HEK293 (cell line): Measurements from ENCODE around the gene LRIT3.

Source experiments
- CTCF ChIP-seq: fragments of 450-650 bp; formaldehyde crosslinking; IDR thresholded peaks from 2 replicates; pipeline ENCODE4 v1.5.1; 2016; ENCODE audit warnings: missing biosample characterization, missing genetic modification characterization
- KLF9 ChIP-seq: fragments of 450-650 bp; formaldehyde crosslinking; IDR thresholded peaks from 2 replicates; pipeline ENCODE4 v1.5.1; 2016; ENCODE audit warnings: missing biosample characterization, missing genetic modification characterization, low read depth
- SETDB1 ChIP-seq: IDR thresholded peaks from one replicate; pipeline ENCODE4 v1.6.1; 2017; ENCODE audit warnings: mild to moderate bottlenecking, low read length, moderate library complexity, mixed read lengths; ENCODE audit not compliant: insufficient read length
- WT1 ChIP-seq: fragments of 450-650 bp; formaldehyde crosslinking; IDR thresholded peaks from 2 replicates; pipeline ENCODE4 v1.5.1; 2016; ENCODE audit warnings: missing biosample characterization, missing genetic modification characterization
- ZBTB21 ChIP-seq: fragments of 450-650 bp; formaldehyde crosslinking; IDR thresholded peaks from 2 replicates; pipeline ENCODE4 v1.5.1; 2017; ENCODE audit warnings: missing biosample characterization, missing genetic modification characterization
- ZNF214 ChIP-seq: fragments of 450-650 bp; formaldehyde crosslinking; IDR thresholded peaks from 2 replicates; pipeline ENCODE4 v1.5.1; 2017; ENCODE audit warnings: missing biosample characterization, mild to moderate bottlenecking, missing genetic modification characterization, borderline replicate concordance
- ZNF280D ChIP-seq: fragments of 450-650 bp; formaldehyde crosslinking; IDR thresholded peaks from 2 replicates; pipeline ENCODE4 v1.5.1; 2016; ENCODE audit warnings: missing biosample characterization, missing genetic modification characterization
- ZNF629 ChIP-seq: fragments of 450-650 bp; formaldehyde crosslinking; IDR thresholded peaks from 2 replicates; pipeline ENCODE4 v1.5.1; 2017; ENCODE audit warnings: missing biosample characterization, missing genetic modification characterization
- ZNF707 ChIP-seq: fragments of 450-650 bp; formaldehyde crosslinking; IDR thresholded peaks from 2 replicates; pipeline ENCODE4 v1.5.1; 2016; ENCODE audit warnings: missing biosample characterization, missing genetic modification characterization
- TF ChIP-seq, protein P1 (sequence below): fragments of 450-650 bp; formaldehyde crosslinking; conservative IDR thresholded peaks from 2 replicates; pipeline ENCODE4 v1.5.1; 2016; ENCODE audit warnings: low read depth, missing biosample characterization, missing genetic modification characterization
- TF ChIP-seq, protein P2 (sequence below): fragments of 450-650 bp; formaldehyde crosslinking; IDR thresholded peaks from 2 replicates; pipeline ENCODE4 v1.5.1; 2016; ENCODE audit warnings: missing biosample characterization, missing genetic modification characterization

DNA sequence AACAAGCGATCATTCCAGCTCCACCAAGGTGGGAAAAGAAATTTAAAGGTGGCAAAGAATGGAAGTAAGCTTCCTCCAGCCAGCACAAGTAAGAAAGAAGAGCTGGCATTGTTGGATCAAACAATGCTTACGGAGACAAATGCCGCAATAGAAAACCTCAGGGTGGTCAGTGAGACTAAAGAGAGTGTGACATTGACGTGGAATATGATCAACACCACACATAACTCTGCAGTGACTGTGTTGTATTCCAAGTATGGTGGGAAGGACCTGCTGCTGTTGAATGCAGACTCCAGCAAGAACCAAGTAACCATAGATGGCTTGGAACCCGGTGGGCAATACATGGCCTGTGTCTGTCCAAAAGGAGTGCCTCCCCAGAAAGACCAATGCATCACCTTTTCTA lies 22.2 kb downstream of the LRIT3 start:
- TF ChIP-seq ZNF214 (tag by site-specific recombination) (no peak), CTCF (tag by site-specific recombination) (no peak), SETDB1 (no peak), ZNF707 (tag by site-specific recombination) (no peak), ZBTB21 (no peak), WT1 (tag by site-specific recombination) (no peak), ZNF629 (tag by site-specific recombination) (no peak), ZNF280D (no peak), KLF9 (tag by site-specific recombination) (no peak)
- TF ChIP-seq, protein P1, sequence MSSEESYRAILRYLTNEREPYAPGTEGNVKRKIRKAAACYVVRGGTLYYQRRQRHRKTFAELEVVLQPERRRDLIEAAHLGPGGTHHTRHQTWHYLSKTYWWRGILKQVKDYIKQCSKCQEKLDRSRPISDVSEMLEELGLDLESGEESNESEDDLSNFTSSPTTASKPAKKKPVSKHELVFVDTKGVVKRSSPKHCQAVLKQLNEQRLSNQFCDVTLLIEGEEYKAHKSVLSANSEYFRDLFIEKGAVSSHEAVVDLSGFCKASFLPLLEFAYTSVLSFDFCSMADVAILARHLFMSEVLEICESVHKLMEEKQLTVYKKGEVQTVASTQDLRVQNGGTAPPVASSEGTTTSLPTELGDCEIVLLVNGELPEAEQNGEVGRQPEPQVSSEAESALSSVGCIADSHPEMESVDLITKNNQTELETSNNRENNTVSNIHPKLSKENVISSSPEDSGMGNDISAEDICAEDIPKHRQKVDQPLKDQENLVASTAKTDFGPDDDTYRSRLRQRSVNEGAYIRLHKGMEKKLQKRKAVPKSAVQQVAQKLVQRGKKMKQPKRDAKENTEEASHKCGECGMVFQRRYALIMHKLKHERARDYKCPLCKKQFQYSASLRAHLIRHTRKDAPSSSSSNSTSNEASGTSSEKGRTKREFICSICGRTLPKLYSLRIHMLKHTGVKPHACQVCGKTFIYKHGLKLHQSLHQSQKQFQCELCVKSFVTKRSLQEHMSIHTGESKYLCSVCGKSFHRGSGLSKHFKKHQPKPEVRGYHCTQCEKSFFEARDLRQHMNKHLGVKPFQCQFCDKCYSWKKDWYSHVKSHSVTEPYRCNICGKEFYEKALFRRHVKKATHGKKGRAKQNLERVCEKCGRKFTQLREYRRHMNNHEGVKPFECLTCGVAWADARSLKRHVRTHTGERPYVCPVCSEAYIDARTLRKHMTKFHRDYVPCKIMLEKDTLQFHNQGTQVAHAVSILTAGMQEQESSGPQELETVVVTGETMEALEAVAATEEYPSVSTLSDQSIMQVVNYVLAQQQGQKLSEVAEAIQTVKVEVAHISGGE (tag by site-specific recombination) = no peak
- TF ChIP-seq, protein P2, sequence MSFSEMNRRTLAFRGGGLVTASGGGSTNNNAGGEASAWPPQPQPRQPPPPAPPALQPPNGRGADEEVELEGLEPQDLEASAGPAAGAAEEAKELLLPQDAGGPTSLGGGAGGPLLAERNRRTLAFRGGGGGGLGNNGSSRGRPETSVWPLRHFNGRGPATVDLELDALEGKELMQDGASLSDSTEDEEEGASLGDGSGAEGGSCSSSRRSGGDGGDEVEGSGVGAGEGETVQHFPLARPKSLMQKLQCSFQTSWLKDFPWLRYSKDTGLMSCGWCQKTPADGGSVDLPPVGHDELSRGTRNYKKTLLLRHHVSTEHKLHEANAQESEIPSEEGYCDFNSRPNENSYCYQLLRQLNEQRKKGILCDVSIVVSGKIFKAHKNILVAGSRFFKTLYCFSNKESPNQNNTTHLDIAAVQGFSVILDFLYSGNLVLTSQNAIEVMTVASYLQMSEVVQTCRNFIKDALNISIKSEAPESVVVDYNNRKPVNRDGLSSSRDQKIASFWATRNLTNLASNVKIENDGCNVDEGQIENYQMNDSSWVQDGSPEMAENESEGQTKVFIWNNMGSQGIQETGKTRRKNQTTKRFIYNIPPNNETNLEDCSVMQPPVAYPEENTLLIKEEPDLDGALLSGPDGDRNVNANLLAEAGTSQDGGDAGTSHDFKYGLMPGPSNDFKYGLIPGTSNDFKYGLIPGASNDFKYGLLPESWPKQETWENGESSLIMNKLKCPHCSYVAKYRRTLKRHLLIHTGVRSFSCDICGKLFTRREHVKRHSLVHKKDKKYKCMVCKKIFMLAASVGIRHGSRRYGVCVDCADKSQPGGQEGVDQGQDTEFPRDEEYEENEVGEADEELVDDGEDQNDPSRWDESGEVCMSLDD (tag by site-specific recombination) = no peak
